ENCODE data around the gene IGSF3.

The IGSF3 gene

DNA sequence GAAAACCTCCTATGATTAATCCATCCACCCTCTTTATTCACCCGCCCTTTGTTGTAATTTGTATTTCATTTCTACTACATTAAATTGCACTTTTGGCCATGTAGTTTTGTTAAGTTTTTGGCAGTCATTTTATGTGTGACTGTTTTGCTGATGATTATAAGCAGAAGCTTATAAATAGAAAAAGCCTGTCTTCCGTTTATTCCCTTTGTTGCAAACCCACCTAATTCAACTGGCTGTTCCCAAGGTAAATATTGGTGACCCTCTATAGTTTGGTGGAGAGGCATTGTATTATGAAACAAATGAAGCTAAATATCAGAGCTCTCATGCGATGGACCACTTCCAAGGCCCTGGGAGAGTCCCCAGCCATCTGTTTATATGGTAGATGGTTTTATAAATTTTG, 36.7 kb upstream of the IGSF3 start:
- Histone ChIP-seq H3K27me3 (ENCODE audit: insufficient read depth, low read length) (no peaks in the 10 kb centered on the region), H3K9me3 (ENCODE audit: insufficient read depth, low read depth, low read length) (peaks cover 5% of the 10 kb centered on the region; the same call in 1 of the 2 replicates), H3K27ac (ENCODE audit: low read length) (no peak overlapping the region), H3K36me3 (ENCODE audit: insufficient read depth, low read depth, low read length) (no peaks in the 10 kb centered on the region), H3K9ac (ENCODE audit: low read depth, low read length) (no peak overlapping the region), H3K4me1 (ENCODE audit: insufficient read depth, low read length) (no peaks in the 10 kb centered on the region), H3K4me3 (ENCODE audit: low read length) (no peak overlapping the region)

GRCh38 chr1:116699605-116700004, 32.1 kb upstream of the IGSF3 start:
- Histone ChIP-seq H3K9ac (ENCODE audit: low read depth, low read length) (no peak overlapping the region), H3K4me3 (ENCODE audit: low read length) (no peak overlapping the region), H3K27me3 (ENCODE audit: insufficient read depth, low read length) (no peaks in the 10 kb centered on the region), H3K27ac (ENCODE audit: low read length) (no peak overlapping the region), H3K4me1 (ENCODE audit: insufficient read depth, low read length) (peaks cover 14% of the 10 kb centered on the region), H3K9me3 (ENCODE audit: insufficient read depth, low read depth, low read length) (no peaks in the 10 kb centered on the region), H3K36me3 (ENCODE audit: insufficient read depth, low read depth, low read length) (no peaks in the 10 kb centered on the region)

GRCh38 chr1:116698244-116698595, 30.7 kb upstream of the IGSF3 start:
- Histone ChIP-seq H3K27ac (ENCODE audit: low read length) (no peak overlapping the region), H3K4me3 (ENCODE audit: low read length) (no peak overlapping the region), H3K36me3 (ENCODE audit: insufficient read depth, low read depth, low read length) (no peaks in the 10 kb centered on the region), H3K4me1 (ENCODE audit: insufficient read depth, low read length) (peaks cover 14% of the 10 kb centered on the region), H3K9ac (ENCODE audit: low read depth, low read length) (no peak overlapping the region), H3K27me3 (ENCODE audit: insufficient read depth, low read length) (no peaks in the 10 kb centered on the region), H3K9me3 (ENCODE audit: insufficient read depth, low read depth, low read length) (no peaks in the 10 kb centered on the region)

- peaks cover 14% of the 10 kb centered on the region for H3K4me1 ChIP-seq (ENCODE audit: insufficient read depth, low read length)
- no peak overlapping the region for H3K9ac ChIP-seq (ENCODE audit: low read depth, low read length)
- no peaks in the 10 kb centered on the region for H3K36me3 ChIP-seq (ENCODE audit: insufficient read depth, low read depth, low read length)
- H3K9me3 ChIP-seq (ENCODE audit: insufficient read depth, low read depth, low read length) = no peaks in the 10 kb centered on the region
- no peaks in the 10 kb centered on the region for H3K27me3 ChIP-seq (ENCODE audit: insufficient read depth, low read length)
- no peak overlapping the region for H3K27ac ChIP-seq (ENCODE audit: low read length)
- H3K4me3 ChIP-seq (ENCODE audit: low read length) = no peak overlapping the region
Measured at GRCh38 chr1:116697548-116698243, 30.2 kb upstream of the IGSF3 start.

- Histone ChIP-seq H3K27ac (ENCODE audit: low read length) (no peak overlapping the region), H3K27me3 (ENCODE audit: insufficient read depth, low read length) (no peaks in the 10 kb centered on the region), H3K4me3 (ENCODE audit: low read length) (no peak overlapping the region), H3K9ac (ENCODE audit: low read depth, low read length) (no peak overlapping the region), H3K9me3 (ENCODE audit: insufficient read depth, low read depth, low read length) (no peaks in the 10 kb centered on the region), H3K4me1 (ENCODE audit: insufficient read depth, low read length) (peaks cover 14% of the 10 kb centered on the region), H3K36me3 (ENCODE audit: insufficient read depth, low read depth, low read length) (no peaks in the 10 kb centered on the region)
Measured at GRCh38 chr1:116694524-116694923, 27.0 kb upstream of the IGSF3 start.

DNA sequence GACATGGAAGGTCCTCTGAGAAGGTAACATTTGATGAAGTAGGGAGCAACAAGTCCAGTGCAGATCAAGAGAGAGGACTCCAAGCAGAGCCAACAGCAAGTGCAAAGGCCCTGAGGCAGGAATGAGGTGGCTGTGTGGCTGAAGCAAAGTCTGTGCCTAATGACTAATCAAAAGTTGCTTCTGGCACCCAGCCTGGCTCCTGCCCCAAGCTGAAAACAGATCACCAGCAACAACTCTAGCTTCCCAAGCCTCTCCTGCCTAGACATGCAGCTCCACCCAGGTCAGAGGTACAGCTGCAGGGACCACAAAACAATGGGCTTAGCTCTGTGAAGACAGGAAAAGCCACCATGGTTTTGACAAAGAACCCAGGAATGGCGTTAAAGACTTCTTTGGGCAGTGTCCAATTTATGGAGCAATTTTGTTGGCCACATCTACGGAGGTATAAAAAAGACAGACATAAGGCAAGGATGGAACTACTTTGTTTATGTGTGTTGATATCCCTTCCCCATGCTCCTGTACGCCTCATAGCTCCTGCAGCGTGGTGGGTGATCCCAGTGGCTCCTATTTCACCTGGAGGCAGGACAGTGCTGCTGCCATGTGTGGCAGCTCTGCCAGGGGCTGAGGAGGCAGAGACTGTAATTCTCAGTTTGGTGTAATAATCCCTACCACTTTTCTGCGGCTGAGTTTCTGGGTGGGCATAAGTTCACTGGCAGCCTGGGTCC, 26.4 kb upstream of the IGSF3 start:
- Histone ChIP-seq H3K9me3 (ENCODE audit: insufficient read depth, low read depth, low read length) (no peaks in the 10 kb centered on the region), H3K4me1 (ENCODE audit: insufficient read depth, low read length) (peaks cover 14% of the 10 kb centered on the region), H3K9ac (ENCODE audit: low read depth, low read length) (no peak overlapping the region), H3K36me3 (ENCODE audit: insufficient read depth, low read depth, low read length) (no peaks in the 10 kb centered on the region), H3K27me3 (ENCODE audit: insufficient read depth, low read length) (no peaks in the 10 kb centered on the region), H3K27ac (ENCODE audit: low read length) (no peak overlapping the region), H3K4me3 (ENCODE audit: low read length) (no peak overlapping the region)

- H3K36me3 ChIP-seq (ENCODE audit: insufficient read depth, low read depth, low read length) = no peaks in the 10 kb centered on the region
- H3K27me3 ChIP-seq (ENCODE audit: insufficient read depth, low read length) = no peaks in the 10 kb centered on the region
- no peak overlapping the region for H3K9ac ChIP-seq (ENCODE audit: low read depth, low read length)
- no peak overlapping the region for H3K27ac ChIP-seq (ENCODE audit: low read length)
- no peaks in the 10 kb centered on the region for H3K9me3 ChIP-seq (ENCODE audit: insufficient read depth, low read depth, low read length)
- peaks cover 14% of the 10 kb centered on the region for H3K4me1 ChIP-seq (ENCODE audit: insufficient read depth, low read length)
- H3K4me3 ChIP-seq (ENCODE audit: low read length) = no peak overlapping the region
Measured at GRCh38 chr1:116692879-116693278, 25.3 kb upstream of the IGSF3 start.

GRCh38 chr1:116690849-116691406, 23.4 kb upstream of the IGSF3 start:
- Histone ChIP-seq H3K9me3 (ENCODE audit: insufficient read depth, low read depth, low read length) (no peaks in the 10 kb centered on the region), H3K4me1 (ENCODE audit: insufficient read depth, low read length) (peaks cover 5% of the 10 kb centered on the region; the same call in 1 of the 2 replicates), H3K9ac (ENCODE audit: low read depth, low read length) (no peak overlapping the region), H3K27ac (ENCODE audit: low read length) (no peak overlapping the region), H3K4me3 (ENCODE audit: low read length) (no peak overlapping the region), H3K27me3 (ENCODE audit: insufficient read depth, low read length) (no peaks in the 10 kb centered on the region), H3K36me3 (ENCODE audit: insufficient read depth, low read depth, low read length) (no peaks in the 10 kb centered on the region)

- no peaks in the 10 kb centered on the region for H3K27me3 ChIP-seq (ENCODE audit: insufficient read depth, low read length)
- H3K27ac ChIP-seq (ENCODE audit: low read length) = no peak overlapping the region
- H3K36me3 ChIP-seq (ENCODE audit: insufficient read depth, low read depth, low read length) = no peaks in the 10 kb centered on the region
- no peak overlapping the region for H3K9ac ChIP-seq (ENCODE audit: low read depth, low read length)
- peaks cover 5% of the 10 kb centered on the region; the same call in 1 of the 2 replicates for H3K4me1 ChIP-seq (ENCODE audit: insufficient read depth, low read length)
- no peak overlapping the region for H3K4me3 ChIP-seq (ENCODE audit: low read length)
- H3K9me3 ChIP-seq (ENCODE audit: insufficient read depth, low read depth, low read length) = no peaks in the 10 kb centered on the region
Measured at GRCh38 chr1:116690396-116690848, 22.9 kb upstream of the IGSF3 start.

DNA sequence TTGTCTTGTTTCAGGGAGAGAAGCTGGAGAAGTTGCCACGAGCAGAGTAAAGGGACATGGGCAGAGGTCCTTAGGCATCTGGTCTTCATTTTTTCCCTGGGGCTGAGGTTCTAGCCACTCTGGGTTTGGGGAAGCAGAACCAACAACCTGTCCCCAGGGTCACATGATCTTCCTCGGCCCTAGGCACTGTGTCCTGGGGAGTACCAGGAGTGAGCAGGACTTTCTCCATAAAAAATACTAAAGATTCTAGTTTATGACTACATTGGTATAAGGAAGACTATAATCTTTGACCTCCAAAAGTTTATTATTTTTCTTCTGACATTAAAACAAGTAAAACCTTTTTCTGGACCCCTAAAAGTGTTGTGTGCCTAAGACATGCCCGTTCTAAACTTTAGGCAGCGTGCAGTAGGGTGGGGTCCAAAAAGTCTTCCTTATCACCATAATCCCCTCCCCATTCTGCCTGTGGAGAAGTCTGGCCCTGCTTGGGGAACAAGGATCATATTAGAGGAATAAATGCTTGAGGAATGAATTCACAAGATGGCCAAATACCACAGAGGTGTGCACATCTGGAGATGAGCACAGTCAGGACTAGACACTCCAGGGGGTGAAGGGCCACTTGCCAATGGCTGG, 19.3 kb upstream of the IGSF3 start:
- Histone ChIP-seq H3K9me3 (ENCODE audit: insufficient read depth, low read depth, low read length) (no peaks in the 10 kb centered on the region), H3K36me3 (ENCODE audit: insufficient read depth, low read depth, low read length) (no peaks in the 10 kb centered on the region), H3K4me3 (ENCODE audit: low read length) (no peak overlapping the region), H3K27ac (ENCODE audit: low read length) (no peak overlapping the region), H3K9ac (ENCODE audit: low read depth, low read length) (no peak overlapping the region), H3K27me3 (ENCODE audit: insufficient read depth, low read length) (no peaks in the 10 kb centered on the region), H3K4me1 (ENCODE audit: insufficient read depth, low read length) (peaks cover 5% of the 10 kb centered on the region; the same call in 1 of the 2 replicates)

- Histone ChIP-seq H3K27me3 (ENCODE audit: insufficient read depth, low read length) (no peaks in the 10 kb centered on the region), H3K9ac (ENCODE audit: low read depth, low read length) (no peak overlapping the region), H3K27ac (ENCODE audit: low read length) (no peak overlapping the region), H3K36me3 (ENCODE audit: insufficient read depth, low read depth, low read length) (no peaks in the 10 kb centered on the region), H3K9me3 (ENCODE audit: insufficient read depth, low read depth, low read length) (no peaks in the 10 kb centered on the region), H3K4me3 (ENCODE audit: low read length) (no peak overlapping the region), H3K4me1 (ENCODE audit: insufficient read depth, low read length) (peaks cover 5% of the 10 kb centered on the region; the same call in 1 of the 2 replicates)
Measured at GRCh38 chr1:116686175-116686574, 18.6 kb upstream of the IGSF3 start.
